GM12875 (cell line): ENCODE results near the gene PDLIM1.

Experiments used
- H3K4me3 ChIP-seq: one replicate; pipeline ENCODE4 v1.5.1; 2011; ENCODE audit warnings: low read depth, low read length, control low read depth
- CTCF ChIP-seq: IDR thresholded peaks from 2 replicates; pipeline ENCODE4 v1.5.1; 2011; ENCODE audit warnings: low read depth, mild to moderate bottlenecking, control low read depth, inconsistent platforms, low read length, moderate library complexity, borderline replicate concordance; ENCODE audit not compliant: insufficient read depth

Gene PDLIM1

GRCh38 chr10:95306851-95307250 is 16.0 kb upstream of the PDLIM1 start:
- TF ChIP-seq CTCF: no peak
- H3K4me3 ChIP-seq: no peak overlapping the region

- no peak for TF ChIP-seq CTCF
- no peak overlapping the region for H3K4me3 ChIP-seq
Measured at GRCh38 chr10:95306318-95306650, 15.5 kb upstream of the PDLIM1 start.

GRCh38 chr10:95305606-95306317 is 15.0 kb upstream of the PDLIM1 start:
- no peak overlapping the region for H3K4me3 ChIP-seq
- no peak for TF ChIP-seq CTCF

GRCh38 chr10:95304976-95305375 is 14.2 kb upstream of the PDLIM1 start:
- TF ChIP-seq CTCF: no peak
- no peak overlapping the region for H3K4me3 ChIP-seq

- TF ChIP-seq CTCF: no peak
- no peak overlapping the region for H3K4me3 ChIP-seq
Measured at GRCh38 chr10:95304463-95304862, 13.7 kb upstream of the PDLIM1 start.

GRCh38 chr10:95303950-95304349 is 13.1 kb upstream of the PDLIM1 start:
- no peak for TF ChIP-seq CTCF

GRCh38 chr10:95303535-95303934 is 12.7 kb upstream of the PDLIM1 start:
- no peak overlapping the region for H3K4me3 ChIP-seq
- no peak for TF ChIP-seq CTCF

More at GRCh38 chr10:95303950-95304349, 13.1 kb upstream of the PDLIM1 start:
- no peak overlapping the region for H3K4me3 ChIP-seq
